Endothelial cell of umbilical vein (primary cell): ENCODE data around the gene PLCD4.

Source experiments
- CTCF ChIP-seq, 2 donors: IDR thresholded peaks; 1 replicate in 1 of 2; 2 replicates in 1 of 2; pipeline ENCODE4 v1.5.1; 2011; ENCODE audit warnings: low read length in 2 of 2, mild to moderate bottlenecking in 2 of 2, moderate library complexity in 2 of 2, control low read depth in 1 of 2, inconsistent platforms in 1 of 2, low read depth in 1 of 2; ENCODE audit not compliant: insufficient read depth in 1 of 2; ENCODE audit errors: extremely low read depth in 1 of 2
- EZH2 ChIP-seq: IDR thresholded peaks from 2 replicates; pipeline ENCODE4 v1.6.1; 2012; ENCODE audit warnings: borderline replicate concordance, low read depth, mild to moderate bottlenecking, moderate library complexity, low read length, inconsistent platforms; ENCODE audit not compliant: severe bottlenecking
- POLR2A ChIP-seq: IDR thresholded peaks from 2 replicates; pipeline ENCODE4 v1.6.1; 2012; ENCODE audit warnings: low read depth, mild to moderate bottlenecking, control low read depth, low read length

GRCh38 chr2:218664653-218665052 is 57.0 kb downstream of the PLCD4 start:
- TF ChIP-seq CTCF (IDR thresholded peaks at IDR 0.05; ENCODE audit: extremely low read depth in 1 of 2, insufficient read depth in 1 of 2, low read depth in 1 of 2, low read length in 2 of 2): no peak
- no peak for TF ChIP-seq POLR2A
- TF ChIP-seq EZH2: no peak
